Middle frontal gyrus (tissue), 1 donor: ENCODE results near the gene OR1D5.
"Not testable (repeated sequence)": the region's sequence is repeated elsewhere in the genome, so short reads cannot be mapped to it uniquely, and the experiment has no call there.

Source experiments
- DNase-seq: peaks from one replicate; pipeline ENCODE4 v3.0.0-alpha.2; 2015; ENCODE audit warnings: low spot score; ENCODE audit errors: extremely low spot score

The OR1D5 gene

DNA sequence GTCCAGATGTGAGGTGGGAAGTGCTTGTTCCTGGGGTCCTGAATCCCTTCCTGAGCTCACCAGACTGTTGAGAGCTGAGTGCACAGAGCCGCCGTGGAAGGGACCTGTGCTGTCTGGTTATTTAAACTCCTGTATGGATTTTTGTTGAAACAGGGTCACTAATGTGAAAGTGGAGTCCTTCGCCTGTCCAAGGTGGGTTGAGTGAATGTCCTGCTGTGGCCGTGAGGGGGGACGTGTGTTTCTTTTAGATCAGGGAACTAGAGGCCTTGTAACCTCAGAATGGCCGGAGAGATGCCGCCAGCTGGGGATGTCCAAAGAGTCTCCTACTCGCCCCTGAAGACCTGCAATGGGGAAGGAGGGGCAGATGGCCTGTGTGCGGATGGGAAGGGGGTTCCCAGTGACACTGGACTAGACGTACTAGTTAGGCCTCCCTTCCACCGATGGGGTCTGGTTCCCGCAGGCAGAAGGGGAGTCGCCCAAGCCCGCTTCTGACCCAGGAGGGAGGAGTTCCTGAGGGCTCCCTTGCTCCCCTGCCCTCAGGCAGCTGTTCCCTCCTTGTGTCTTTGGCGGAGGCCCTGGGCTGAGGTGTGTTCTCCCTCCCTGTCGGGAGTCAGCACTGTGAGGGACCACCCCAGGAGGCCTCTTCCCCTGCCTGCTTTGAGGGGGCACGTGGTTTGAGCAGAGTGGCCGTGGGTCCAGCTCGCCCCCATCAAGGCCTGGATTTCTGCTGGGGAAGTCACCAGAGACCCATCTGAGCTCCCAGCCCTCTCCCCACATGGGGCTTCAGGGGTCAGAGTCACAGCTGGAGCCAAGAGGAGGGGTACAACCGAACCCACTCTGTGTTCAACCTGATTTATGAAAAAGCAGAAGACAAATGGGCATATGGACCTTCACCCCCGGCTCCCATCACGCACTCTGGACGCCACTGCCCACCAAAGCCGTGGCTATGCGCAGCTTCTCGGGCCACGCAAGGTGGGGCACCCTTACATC lies 30.9 kb downstream of the OR1D5 start:
- no peak for DNase-seq

DNA sequence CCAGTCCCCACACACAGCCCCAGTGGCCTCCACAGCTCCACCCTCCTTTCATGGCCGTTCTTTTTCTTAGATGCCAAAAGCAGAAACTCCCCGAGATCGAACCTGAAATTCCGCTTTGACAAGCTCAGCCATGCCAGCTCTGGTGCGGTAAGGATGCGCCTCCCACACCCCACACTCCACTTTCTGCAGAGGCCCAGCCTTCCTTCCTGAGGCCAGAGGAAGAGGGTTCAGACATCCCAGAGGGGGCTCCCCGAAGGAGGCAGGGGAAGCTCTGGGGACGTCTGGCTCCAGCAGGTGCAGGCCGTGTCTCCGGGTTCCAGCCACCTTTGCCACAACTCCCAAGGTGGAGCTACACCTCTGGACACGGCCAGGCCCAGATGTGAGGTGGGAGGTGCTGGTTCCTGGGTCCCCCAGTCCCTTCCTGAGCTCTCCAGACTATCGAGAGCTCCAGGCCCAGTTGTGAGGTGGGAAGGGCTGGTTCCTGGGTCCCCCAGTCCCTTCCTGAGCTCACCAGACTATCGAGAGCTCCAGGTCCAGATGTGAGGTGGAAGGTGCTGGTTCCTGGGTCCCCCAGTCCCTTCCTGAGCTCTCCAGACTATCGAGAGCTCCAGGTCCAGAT lies 32.4 kb downstream of the OR1D5 start:
- DNase-seq: not testable (repeated sequence)

DNA sequence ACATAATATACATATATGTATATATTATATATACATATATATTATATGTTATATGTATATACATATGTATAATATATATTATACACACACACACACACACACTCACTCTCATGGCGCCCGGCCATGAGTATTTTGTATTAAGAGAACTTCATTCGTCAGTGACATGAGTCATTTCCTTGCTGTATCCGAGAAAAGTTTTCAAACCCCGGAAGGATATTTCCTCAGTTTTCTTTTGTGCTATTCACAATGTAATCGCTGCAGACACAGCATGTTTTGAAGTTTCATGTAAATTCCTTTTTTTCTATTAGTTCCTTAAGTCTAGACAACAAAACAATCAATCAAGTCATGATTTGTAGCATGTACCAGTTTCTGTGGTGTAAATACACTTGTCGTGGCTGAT lies 33.3 kb downstream of the OR1D5 start:
- DNase-seq: no peak

DNA sequence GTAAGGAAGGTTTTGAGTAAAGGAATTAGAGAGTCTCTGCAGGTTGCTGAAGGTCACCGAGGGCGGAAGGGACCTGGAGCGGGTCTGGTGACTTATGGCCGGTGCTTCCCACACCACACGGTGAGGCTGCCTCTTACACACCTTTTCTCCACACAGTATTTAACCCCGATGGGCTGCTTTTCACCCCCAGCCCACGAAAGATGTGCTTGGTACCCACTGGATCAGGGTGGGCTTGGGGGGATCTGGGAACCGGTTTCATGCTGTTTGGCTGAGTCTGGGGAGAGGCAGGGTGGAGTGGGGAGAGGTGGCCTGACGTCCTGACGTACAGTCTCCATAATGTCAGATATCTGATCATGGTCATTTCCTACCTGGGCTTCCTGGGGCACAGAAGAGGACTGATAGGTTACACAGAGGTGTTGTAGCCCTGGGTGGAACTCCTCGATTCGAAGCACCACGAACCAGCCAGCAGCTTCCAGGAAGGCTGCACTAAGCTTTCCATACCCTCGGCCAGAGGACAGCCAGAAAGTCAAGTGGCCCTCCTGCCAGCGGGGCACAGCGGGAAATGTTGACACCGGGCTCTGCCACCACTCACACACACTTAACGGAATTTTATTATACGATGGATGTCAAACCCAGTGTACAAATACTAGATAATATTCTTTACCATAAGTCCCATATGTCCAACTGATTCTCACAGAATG lies 34.0 kb downstream of the OR1D5 start:
- no peak for DNase-seq

DNA sequence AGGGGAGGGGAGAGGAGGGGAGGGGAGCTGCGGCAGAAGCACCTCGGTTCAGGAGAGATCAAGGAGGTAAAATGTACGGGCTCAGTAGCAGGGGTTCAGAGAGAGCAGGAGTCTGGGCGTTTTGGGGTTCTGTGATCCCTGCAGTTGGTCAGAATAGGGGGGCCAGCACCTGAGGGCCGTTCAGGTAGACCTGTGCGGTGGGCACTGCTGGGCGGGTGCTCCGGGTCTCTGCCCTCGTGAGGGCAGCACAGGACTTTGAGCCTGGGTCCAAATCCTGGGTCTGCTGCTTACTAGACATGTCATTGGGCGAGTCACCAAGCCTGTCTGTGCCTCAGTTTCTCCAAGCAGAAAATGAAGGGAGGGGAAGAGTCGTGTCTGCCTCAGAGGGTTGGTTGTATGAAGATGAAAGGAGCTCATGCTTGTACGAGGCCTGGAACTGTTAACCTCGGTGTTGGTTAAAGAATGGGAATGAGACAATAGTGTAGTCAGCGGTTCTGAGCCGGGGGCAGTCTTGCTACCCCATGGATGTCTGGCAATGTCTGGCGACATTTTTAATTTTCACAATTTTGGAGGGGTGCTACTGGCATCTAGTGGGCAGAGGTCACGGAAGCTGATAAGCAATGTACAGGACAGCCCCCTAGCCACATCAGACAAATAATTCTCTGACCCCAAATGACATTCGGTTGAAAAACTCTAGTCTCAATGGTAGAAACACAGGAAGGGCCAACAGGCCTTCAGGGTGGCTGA lies 35.4 kb downstream of the OR1D5 start:
- DNase-seq: no peak

DNA sequence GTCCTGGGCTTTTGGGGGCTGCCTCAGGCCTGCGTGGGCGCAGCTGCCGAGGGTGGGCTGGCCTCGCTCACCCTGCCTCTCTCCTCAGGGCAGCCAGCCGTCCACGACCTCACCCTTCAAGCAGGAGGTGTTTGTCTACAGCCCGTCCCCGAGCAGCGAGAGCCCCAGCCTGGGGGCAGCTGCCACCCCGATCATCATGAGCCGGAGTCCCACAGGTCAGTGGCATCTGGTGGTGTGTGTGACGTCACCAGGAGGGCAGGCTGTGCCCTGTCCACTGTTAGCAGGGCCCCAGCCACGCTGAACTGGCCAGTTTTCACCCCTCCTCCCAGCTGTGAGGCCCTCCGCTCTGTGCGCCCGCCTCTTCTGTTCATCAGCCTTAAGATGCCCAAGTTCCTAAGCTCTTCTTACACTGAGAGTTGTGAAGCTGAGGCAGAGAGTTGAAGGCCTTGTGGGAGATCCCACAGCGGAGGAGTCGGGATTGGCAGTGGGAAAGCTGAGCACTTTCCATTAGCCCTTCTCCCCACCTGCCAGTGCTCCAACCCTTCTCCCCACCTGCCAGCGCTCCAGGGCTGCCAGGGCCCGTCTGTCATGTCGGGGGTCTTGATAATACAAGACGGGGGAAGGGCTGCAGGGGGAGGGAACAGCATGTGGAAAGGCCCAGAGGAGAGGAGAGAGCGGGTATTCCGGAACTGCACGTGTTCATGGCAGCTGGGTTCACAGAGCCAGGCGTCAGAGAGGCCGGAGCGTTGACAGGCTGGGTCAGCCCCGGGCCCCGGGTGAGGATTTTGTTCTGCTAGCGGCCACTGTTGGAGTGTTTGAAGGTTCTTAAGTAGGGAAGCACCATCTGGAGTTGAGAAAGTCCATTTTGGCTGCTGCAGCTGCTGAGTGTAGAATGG lies 36.3 kb downstream of the OR1D5 start:
- DNase-seq: no peak

DNA sequence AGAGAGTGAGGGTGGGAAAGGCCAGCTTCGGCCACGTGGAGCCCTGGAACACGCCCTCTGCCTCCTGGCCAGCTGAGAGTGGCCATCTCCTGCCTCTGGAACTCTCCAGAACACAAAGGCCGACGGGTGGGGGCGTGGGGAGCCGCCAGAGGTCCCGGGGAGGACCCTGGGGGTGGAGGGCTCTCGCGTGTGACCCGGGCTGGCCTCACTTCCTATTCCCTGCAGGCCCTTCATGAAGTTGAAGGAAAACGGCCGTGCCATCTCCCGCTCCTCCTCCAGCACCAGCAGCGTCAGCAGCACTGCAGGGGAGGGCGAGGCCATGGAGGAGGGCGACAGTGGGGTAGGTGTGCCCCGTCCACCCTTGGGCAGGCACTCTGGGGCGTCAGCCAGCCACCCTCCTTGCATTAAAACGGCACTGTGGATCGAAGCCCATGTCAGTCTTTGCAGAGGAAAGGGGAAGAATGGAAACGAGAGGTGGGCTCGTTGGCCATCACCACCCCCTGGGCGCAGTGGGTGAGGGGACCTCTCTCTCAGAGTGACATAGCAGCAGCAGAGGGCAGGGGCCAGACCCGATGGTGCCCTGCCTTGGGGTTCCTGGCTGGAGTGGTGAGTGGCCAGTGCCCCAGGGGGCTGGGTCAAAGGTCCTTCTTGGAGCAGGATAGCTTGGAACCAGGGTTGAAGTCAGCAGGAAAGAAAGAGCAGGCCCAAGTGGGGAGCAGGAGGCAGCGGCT lies 37.1 kb downstream of the OR1D5 start:
- DNase-seq: no peak

DNA sequence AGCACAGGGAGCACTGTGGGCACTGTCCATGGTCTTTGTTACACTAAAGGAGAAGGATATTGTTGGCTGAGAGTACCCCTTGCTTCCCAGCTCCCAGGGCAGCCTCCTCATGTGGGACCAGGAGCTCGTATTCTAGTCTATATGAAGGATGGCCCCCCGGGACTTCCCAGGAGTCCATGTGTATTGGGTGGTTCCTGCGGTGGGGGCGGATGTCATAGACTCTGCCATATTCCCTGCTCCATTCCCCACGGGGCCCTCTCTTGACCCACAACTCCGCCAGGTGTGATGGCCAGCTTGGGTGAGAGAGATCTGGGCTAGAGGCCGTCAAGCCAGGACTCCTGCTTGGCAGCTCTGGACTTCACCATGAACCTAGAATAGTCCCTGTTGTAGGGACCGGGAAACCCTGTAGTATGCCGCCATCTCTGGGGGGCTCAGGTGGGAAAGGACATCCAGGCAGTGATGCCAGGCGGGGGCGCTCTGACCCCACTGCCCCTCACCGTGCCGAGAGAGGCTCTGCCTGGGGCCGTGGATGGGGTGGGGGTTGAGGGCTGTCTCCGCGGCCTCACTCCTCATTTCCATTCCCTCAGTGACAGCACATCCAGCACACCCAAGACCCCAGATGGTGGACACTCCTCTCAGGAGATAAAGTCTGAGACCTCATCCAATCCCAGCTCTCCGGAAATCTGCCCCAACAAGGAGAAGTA lies 37.8 kb downstream of the OR1D5 start:
- no peak for DNase-seq

DNA sequence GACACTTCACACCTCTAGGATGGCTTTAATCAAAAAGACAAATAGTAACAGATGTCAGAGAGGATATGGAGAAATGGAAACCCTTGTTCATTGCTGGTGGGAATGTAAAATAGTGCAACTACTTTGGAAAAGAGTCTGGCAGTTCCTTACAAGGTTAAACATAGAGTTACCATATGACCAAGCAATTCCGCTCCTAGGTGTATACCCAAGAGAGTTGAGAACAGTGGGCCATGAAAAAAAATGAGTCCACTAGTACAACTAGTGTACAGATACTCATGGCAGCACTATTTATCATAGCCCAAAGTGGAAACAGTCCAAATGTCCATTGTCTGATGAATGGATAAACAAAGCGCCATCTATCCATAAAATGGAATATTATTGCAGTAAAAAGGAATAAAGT lies 39.1 kb downstream of the OR1D5 start:
- DNase-seq: no peak

DNA sequence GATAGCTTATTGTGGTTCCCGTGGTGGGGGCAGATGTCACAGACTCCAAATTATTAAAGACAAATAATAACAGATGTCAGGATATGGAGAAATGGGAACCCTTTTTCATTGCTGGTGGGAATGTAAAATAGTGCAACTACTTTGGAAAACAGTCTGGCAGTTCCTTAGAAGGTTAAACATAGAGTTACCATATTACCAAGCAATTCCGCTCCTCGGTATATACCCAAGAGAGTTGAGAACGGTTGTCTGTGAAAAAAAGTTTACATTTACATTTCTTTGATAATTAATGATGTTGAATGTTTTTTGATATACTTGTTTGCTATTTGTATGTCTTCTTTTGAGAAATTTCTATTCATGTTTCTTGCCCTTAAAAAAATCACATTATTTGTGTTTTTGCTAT lies 41.2 kb downstream of the OR1D5 start:
- no peak for DNase-seq

DNA sequence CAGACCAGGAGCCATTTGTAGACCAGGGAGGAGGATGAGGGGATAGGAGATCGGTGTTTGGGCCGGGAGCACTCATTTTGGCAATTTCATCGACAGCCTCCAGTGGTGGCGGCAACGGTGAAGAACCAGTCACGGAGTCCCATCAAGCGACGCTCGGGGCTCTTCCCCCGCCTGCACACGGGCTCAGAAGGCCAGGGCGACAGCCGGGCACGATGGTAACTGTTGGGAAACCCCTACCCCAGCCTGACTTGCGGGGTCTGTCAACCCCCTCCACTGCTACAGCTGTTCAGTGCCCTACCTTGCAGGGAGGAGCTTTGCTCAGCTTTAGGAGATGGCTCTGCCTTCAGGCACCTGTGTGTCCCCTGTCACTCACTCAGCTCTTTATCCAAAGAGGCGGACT lies 43.0 kb downstream of the OR1D5 start:
- no peak for DNase-seq

DNA sequence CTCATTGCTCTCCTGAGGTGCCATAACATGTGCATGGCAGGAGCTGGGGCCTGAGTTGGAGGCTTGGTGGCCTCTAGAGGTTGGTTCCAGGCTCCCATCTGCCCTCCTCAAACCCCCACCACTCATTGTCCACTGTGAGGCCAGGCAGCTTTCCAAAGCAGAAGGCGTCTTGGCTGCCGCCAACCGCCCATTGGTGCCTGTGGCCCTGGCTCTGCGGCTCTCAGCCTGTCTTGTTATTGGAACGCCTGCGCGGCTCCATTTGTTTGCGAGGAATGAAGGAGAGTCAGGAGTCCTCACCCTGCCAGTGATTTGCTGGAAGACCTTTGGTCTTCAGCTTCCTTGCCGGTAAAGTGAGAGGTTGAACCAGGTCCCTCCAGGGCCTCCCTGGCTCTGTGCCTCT lies 43.6 kb downstream of the OR1D5 start:
- no peak for DNase-seq

DNA sequence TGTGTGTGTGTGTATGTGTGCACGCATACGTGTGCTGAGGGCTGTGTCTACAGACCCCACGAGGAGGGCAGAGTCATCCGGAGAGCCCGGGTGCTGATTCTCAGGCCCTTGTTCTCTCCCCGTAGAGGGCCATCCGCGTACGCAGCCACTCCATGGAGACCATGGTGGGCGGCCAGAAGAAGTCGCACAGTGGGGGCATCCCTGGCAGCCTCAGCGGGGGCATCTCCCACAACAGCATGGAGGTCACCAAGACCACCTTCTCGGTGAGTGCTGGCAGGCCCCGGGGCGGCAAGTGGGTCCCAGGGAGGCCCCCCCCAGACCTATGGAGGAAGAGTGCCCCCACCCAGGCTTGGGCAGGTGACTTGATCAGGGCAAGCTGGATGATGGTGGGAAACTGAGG lies 45.5 kb downstream of the OR1D5 start:
- no peak for DNase-seq

DNA sequence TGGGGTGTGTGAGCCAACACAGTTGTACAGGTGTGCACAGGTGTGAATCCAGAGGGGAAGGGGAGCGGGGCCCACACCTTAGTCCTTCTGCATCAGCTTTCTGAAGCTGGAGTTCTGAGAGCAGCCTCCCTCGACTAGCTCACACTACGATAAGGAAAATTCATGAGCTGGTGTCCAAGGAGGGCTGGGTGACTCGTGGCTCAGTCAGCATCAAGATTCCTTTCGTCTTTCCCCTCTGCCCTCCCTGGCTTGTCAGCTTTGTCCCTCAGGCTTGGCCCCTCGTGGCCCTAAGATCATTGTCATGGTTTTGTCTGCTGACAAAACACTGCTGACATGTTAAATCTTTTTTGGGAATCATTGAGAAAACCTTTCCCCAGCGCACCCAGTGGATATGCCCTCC lies 47.5 kb downstream of the OR1D5 start:
- no peak for DNase-seq

DNA sequence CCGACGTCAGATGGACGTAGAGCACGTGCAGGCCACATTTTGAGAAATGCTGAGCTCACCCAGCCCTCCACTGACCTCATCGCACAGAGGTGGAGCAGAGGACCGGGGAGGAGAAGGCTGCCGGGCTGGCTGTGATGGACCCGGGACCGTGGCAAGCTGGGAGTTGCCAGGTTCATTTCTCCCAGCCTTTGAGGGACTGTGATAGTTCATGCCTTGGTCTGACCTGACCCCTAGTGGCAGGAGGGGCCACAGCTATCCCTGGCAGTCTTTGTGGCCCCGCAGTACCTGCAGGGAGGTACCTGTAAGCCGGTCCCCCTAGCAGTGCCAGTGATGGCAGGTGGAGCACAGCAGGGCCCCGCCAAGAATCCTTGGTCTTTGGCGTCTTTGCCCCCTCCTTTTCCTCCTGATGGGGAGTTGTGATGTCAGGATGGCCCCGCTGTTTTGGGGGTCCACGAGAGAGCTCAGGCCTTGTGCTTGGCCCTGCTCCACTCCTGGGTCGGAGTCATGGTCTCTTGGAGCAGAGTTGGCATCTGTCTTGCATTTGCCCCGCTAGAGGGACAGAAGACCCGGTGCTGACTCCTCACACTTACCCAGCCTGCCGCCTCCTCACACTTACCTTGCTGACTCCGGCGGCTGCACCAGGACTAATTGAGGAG lies 50.4 kb downstream of the OR1D5 start:
- DNase-seq: peak; percentile 14
